DND-41 (cell line): ENCODE measurements around the gene FTO.
A peak's percentile ranks its signal among the peaks of the same experiment; 100 is the strongest.

ENCODE experiments used
- ATAC-seq: fragments of 200-7000 bp; cut with Tn5 transposase; 3 replicates; pipeline ENCODE4 v1.9.1; 2021; ENCODE audit warnings: low read depth; ENCODE audit not compliant: insufficient read depth
- DNase-seq: peaks from one replicate; pipeline ENCODE4 v3.0.0-alpha.2; 2020
- H2AFZ ChIP-seq: 2 replicates; pipeline ENCODE4 v1.6.0; 2012; ENCODE audit warnings: low read depth, low read length
- H3K27ac ChIP-seq: 2 replicates; pipeline ENCODE4 v1.5.1; 2012; ENCODE audit warnings: low read length, inconsistent platforms
- H3K27me3 ChIP-seq: fragments of 200-600 bp; sonication (generic); 2 replicates; pipeline ENCODE4 v1.6.0; 2012; ENCODE audit warnings: low read length, mild to moderate bottlenecking, inconsistent platforms; ENCODE audit not compliant: insufficient read depth, poor library complexity
- H3K36me3 ChIP-seq: 2 replicates; pipeline ENCODE4 v1.5.1; 2012; ENCODE audit warnings: low read length, inconsistent platforms; ENCODE audit not compliant: insufficient read depth
- H3K4me1 ChIP-seq: 2 replicates; pipeline ENCODE4 v1.5.1; 2012; ENCODE audit warnings: mild to moderate bottlenecking, low read length; ENCODE audit not compliant: insufficient read depth
- H3K4me2 ChIP-seq: 2 replicates; pipeline ENCODE4 v1.6.0; 2012; ENCODE audit warnings: mild to moderate bottlenecking, moderate library complexity, low read length, inconsistent platforms; ENCODE audit not compliant: insufficient read depth
- H3K4me3 ChIP-seq, 2 experiments: fragments of 200-600 bp in 1 of 2; shearing (Covaris generic) in 1 of 2; 2 replicates each; pipeline ENCODE4 v1.5.1; 2012 to 2016; ENCODE audit warnings: inconsistent platforms in 2 of 2, low read length in 2 of 2, mild to moderate bottlenecking in 2 of 2, low read depth in 1 of 2, moderate library complexity in 1 of 2
- H3K79me2 ChIP-seq: 2 replicates; pipeline ENCODE4 v1.6.0; 2012; ENCODE audit warnings: low read length, inconsistent platforms; ENCODE audit not compliant: insufficient read depth
- H3K9ac ChIP-seq: 2 replicates; pipeline ENCODE4 v1.6.0; 2012; ENCODE audit warnings: low read depth, mild to moderate bottlenecking, inconsistent platforms, low read length, moderate library complexity
- H3K9me3 ChIP-seq: 2 replicates; pipeline ENCODE4 v1.5.1; 2012; ENCODE audit warnings: low read length, moderate library complexity, mild to moderate bottlenecking, inconsistent platforms; ENCODE audit not compliant: insufficient read depth, severe bottlenecking
- H4K20me1 ChIP-seq: 2 replicates; pipeline ENCODE4 v1.6.0; 2012; ENCODE audit warnings: low read length; ENCODE audit not compliant: insufficient read depth
- EZH2 ChIP-seq: IDR thresholded peaks from 3 replicates; pipeline ENCODE4 v1.6.1; 2012; ENCODE audit warnings: borderline replicate concordance, low read depth, mild to moderate bottlenecking, moderate library complexity, low read length, inconsistent platforms; ENCODE audit not compliant: severe bottlenecking
- TF ChIP-seq, protein P1 (sequence below): IDR thresholded peaks from 2 replicates; pipeline ENCODE4 v1.5.1; 2012; ENCODE audit warnings: borderline replicate concordance, low read length, moderate library complexity, mild to moderate bottlenecking; ENCODE audit not compliant: poor library complexity, severe bottlenecking; ENCODE audit errors: extremely low read depth

Gene FTO

DNA sequence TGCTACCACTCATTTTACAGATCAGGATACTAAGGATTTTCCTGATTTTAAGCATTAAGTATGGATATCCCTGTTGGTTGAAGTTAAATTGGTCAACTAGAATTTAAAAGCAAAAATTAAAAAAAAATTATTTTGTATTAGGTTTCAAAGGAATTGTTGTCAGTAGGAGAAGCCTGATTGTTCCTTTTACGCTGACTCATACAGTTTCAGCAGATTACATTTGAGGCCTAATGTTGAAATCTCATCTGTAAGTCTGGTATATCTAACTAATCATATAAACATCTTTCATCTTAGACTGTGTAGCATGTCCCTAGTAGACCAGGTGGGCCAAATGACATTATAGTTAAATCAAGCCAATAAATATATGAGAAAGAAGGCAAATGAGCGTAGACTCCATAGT is 83.5 kb downstream of the FTO start:
- H4K20me1 ChIP-seq: no peaks in the 10 kb centered on the region
- H3K36me3 ChIP-seq: no peaks in the 10 kb centered on the region
- no peak overlapping the region for H3K4me2 ChIP-seq
- no peak overlapping the region for H3K9ac ChIP-seq
- no peak overlapping the region for H3K27ac ChIP-seq
- no peak overlapping the region for H2AFZ ChIP-seq
- H3K4me1 ChIP-seq: no peaks in the 10 kb centered on the region
- H3K9me3 ChIP-seq: no peaks in the 10 kb centered on the region
- no peak for DNase-seq
- H3K79me2 ChIP-seq: peaks cover 61% of the 10 kb centered on the region
- TF ChIP-seq, protein P1, sequence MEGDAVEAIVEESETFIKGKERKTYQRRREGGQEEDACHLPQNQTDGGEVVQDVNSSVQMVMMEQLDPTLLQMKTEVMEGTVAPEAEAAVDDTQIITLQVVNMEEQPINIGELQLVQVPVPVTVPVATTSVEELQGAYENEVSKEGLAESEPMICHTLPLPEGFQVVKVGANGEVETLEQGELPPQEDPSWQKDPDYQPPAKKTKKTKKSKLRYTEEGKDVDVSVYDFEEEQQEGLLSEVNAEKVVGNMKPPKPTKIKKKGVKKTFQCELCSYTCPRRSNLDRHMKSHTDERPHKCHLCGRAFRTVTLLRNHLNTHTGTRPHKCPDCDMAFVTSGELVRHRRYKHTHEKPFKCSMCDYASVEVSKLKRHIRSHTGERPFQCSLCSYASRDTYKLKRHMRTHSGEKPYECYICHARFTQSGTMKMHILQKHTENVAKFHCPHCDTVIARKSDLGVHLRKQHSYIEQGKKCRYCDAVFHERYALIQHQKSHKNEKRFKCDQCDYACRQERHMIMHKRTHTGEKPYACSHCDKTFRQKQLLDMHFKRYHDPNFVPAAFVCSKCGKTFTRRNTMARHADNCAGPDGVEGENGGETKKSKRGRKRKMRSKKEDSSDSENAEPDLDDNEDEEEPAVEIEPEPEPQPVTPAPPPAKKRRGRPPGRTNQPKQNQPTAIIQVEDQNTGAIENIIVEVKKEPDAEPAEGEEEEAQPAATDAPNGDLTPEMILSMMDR: no peak
- no peak for TF ChIP-seq EZH2
- no peaks in the 10 kb centered on the region for H3K27me3 ChIP-seq
- no peak for ATAC-seq
- no peak overlapping the region for H3K4me3 ChIP-seq

DNA sequence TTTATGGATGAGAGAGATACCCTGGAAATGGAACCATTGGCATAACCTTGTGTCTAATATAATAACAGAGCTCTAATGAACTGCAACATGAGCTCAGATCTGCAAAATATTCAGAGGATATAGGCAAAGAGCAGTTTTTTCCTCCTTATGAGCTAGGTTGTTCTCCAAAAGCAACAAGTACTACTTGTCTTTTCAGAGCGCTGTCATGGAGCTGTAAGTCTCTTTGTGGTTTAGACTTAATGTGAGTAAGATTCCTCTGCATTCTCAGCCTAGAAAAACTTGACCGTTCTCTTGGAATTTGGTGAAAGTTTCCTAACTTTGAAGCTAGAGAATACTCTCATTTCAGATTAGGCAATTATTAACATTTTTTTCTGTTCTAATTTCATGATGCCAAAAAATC is 85.2 kb downstream of the FTO start:
- Histone ChIP-seq H2AFZ (no peak overlapping the region), H4K20me1 (no peaks in the 10 kb centered on the region), H3K4me2 (no peak overlapping the region), H3K9me3 (no peaks in the 10 kb centered on the region), H3K4me1 (no peaks in the 10 kb centered on the region), H3K4me3 (no peak overlapping the region), H3K27ac (peak overlapping the region; percentile 24; the same call in 1 of the 2 replicates), H3K36me3 (no peaks in the 10 kb centered on the region), H3K9ac (no peak overlapping the region), H3K27me3 (no peaks in the 10 kb centered on the region), H3K79me2 (peaks cover 63% of the 10 kb centered on the region)
- TF ChIP-seq, protein P1: no peak
- no peak for TF ChIP-seq EZH2
- no peak; the same call in 2 of the 3 replicates for ATAC-seq
- no peak for DNase-seq

DNA sequence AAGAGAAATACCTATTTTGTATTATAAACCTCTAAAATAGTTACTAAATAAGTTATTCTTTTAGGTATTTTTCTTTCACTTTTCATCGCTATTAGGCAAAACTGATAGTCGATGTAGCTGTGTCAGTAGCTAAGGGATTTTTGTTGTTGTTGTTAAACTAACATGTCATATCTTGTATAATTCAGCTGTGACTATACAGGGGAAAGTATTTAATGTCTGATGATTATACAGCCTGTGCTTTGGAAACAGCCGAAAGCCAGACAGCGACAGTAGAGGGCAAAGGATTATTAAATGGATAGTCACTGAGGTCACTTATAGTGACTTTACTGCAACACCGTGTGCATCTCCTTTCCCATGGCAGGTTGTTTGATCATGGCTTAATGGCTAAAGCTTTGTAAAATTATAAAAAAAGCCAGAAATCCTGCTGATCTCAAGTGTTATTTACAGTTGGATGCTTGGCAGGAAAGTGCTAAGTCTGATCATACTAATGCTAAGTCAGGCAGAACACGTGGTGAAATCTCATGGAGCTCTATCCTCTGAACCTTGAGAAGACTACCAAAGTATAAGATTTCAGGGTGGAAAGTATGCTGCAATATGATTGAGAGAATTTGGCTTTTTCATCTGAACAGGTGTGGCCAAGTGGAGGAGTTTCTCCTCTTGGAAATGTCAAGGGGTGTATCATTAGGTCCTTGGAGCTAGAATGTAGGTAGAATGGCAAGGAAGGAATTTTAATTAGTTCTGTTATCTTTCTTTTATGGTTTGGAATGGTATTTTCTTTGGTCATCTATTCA is 88.4 kb downstream of the FTO start:
- H3K4me1 ChIP-seq: peaks cover 20% of the 10 kb centered on the region
- H3K9me3 ChIP-seq: no peaks in the 10 kb centered on the region
- H3K4me2 ChIP-seq: no peak overlapping the region
- H2AFZ ChIP-seq: no peak overlapping the region
- no peaks in the 10 kb centered on the region for H4K20me1 ChIP-seq
- no peaks in the 10 kb centered on the region for H3K36me3 ChIP-seq
- H3K9ac ChIP-seq: no peak overlapping the region
- H3K27me3 ChIP-seq: no peaks in the 10 kb centered on the region
- no peak overlapping the region for H3K27ac ChIP-seq
- TF ChIP-seq, protein P1: no peak
- no peak for TF ChIP-seq EZH2
- DNase-seq (no peak), ATAC-seq (no peak)
- no peak overlapping the region for H3K4me3 ChIP-seq
- H3K79me2 ChIP-seq: peaks cover 54% of the 10 kb centered on the region
